HG02759 (cell line): ENCODE results near the gene IQCN.
"Not testable (repeated sequence)": the region's sequence is repeated elsewhere in the genome, so short reads cannot be mapped to it uniquely, and the experiment has no call there.

Experiments
- ATAC-seq: cut with Tn5 transposase; IDR thresholded peaks from one replicate; pipeline ENCODE4 v1.9.1; 2021; ENCODE audit warnings: mild to moderate bottlenecking, moderate library complexity; ENCODE audit not compliant: unreplicated experiment

Gene IQCN

DNA sequence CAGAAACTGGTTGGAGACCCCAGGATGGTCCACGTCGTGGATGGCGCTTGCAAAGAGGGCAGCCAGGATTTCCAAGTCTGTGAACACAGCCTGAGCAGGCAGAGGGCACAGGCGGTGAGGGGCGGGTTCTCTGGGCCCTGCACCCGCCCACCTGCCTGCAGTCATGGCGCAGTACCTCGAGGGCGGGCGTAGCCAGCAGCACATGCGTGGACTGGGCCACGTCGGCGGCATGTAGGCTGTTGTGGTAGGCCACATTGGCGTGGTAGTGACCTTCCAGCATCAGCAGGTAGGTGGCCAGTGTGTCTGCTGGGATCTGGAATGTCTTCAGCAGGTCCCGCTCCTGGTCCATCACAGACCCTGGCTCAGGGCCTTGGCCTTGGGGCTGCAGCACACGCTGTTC, 56.1 kb downstream of the IQCN start:
- ATAC-seq = no peak

DNA sequence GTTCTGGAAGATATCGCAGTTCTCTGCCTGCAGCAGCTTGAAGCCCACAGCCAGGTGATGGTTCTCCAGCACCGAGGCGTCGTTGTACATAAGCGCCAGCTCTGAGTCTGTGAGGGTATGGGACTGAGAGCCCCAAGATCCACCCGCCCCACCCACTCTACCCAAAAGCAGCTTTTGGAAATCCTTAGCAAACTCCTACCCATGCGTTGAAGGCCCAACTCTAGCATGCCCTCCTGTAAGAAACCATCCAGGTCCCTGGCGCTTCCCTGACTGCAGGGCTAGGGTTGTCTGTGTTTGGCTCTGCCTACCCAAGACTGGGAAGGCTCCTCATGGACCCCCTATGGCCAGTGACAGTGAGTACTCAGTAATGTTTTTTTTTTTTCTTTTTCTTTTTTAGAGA, 57.5 kb downstream of the IQCN start:
- no peak for ATAC-seq

DNA sequence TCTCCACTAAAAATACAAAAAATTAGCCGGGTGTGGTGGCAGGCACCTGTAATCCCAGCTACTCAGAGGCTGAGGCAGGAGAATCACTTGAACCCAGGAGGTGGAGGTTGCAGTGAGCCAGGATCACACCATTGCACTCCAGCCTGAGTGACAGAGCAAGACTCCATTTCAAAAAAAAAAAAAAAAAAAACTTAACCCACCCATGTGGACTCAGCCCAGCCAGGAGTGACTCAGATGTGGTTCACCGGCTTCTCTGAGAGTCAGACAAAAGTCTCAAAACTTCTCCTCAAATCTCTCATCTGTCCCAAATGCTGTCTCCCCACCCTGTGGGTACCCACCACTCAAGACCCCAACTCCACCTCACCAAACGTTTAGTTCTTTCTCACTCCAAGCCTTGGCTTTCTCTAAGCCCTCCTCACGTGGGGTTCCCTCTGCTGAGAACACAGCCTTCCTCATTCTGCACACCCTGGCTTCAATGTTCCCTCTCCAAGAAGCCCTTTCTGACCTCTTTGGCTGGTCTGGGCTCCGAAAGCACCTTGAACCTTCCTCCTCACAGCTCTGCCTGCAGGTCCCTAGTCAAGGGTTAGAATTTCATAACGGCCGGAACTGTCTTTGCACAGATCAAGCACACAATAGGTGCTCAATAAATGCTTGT, 59.3 kb downstream of the IQCN start:
- no peak for ATAC-seq

DNA sequence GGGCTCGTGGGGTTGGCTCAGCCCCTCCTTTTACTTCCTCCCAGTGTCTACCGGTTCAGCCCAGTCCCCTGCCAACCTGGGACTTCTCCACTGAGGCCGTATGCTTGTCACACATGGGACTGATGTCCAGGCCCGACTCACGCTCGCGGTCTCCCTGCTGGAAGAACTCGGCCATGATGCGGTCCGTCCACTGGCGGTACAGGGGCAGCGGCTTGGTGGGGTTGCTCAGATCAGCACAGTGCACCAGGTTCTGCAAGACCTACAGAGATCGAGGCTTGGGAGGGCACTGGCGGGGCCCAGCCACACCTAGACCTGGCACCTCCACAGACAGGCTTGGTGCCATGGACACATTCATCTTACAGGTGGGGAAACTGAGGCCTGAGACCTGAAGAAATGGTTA, 62.6 kb downstream of the IQCN start:
- ATAC-seq = no peak

DNA sequence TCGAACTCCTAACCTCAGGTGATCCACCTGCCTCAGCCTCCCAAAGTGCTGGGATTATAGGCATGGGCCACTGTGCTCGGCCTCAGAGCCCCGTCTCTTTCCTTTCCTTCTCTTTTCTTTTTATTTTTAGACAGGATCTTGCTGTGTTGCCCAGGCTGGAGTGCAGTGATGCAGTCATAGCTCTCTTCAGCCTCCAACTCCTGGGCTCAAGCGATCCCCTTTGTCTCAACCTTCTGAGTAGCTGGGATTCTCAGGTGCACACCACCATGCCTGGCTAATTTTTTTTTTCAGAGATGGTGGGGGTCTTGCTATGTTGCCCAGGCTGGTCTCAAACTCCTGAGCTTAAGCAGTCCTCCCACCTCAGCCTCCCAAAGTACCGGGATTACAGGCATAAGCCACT, 64.3 kb downstream of the IQCN start:
- not testable (repeated sequence) for ATAC-seq

DNA sequence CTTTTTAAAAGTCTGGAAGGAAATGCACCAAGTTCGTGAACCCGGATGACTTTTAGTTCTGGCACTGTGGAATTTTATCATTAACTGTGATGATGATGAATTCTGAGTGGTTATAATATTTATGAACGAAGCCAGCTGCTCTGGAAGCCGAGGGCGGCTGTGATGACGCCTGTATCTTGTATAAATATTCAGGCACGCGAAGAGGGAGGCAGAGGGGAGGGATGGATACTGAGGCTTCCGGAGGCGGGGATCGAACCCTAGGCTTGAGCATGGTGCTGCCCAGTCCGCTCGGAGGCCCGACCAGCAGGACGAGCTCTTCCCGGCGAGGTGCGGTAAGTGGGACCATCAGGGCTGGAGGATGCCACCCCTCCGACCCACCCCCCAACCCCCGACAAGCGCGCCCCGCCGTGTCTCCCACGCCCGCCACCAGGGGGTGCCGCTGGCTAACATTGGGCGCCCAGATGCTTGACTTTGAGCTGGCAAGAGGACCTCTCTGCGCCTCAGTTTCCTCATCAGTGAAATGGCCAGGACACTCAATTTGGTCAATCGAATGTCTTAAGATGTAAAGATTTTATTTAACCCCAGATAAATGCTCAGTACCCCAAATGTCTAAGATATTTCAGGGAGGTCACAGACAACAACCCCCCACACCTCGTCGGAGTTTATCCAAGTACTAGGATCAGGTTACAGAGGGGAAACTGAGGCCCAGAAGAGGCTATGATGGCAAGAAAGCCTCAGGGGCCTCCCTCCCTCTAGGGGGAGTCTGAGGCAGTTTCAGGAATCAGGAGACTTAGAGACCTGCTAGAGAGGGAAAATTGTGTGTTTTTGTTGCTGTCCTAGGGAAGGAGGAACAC, 65.9 kb downstream of the IQCN start:
- ATAC-seq = no peak
